RWPE2 (cell line): ENCODE data around the gene AK8.

Experiments used
- ATAC-seq: fragments of 200-7000 bp; cut with Tn5 transposase; 3 replicates; pipeline ENCODE4 v1.9.1; 2021; ENCODE audit warnings: low read depth
- DNase-seq: peaks from one replicate; pipeline ENCODE4 v3.0.0-alpha.2; 2020; ENCODE audit warnings: low spot score
- H3K27ac ChIP-seq: fragments of 450-650 bp; 2 replicates; pipeline ENCODE4 v1.5.1; 2017; ENCODE audit warnings: mild to moderate bottlenecking; ENCODE audit not compliant: poor library complexity, severe bottlenecking
- H3K27me3 ChIP-seq: fragments of 250-450 bp; sonication (Bioruptor Pico); 2 replicates; pipeline ENCODE4 v1.5.1; 2021; ENCODE audit warnings: mild to moderate bottlenecking, moderate library complexity; ENCODE audit not compliant: insufficient read depth, poor library complexity, severe bottlenecking
- H3K36me3 ChIP-seq: fragments of 250-450 bp; sonication (Bioruptor Pico); 2 replicates; pipeline ENCODE4 v1.5.1; 2020; ENCODE audit warnings: low read depth, mild to moderate bottlenecking, moderate library complexity
- H3K4me1 ChIP-seq: fragments of 250-450 bp; sonication (Bioruptor Pico); 2 replicates; pipeline ENCODE4 v1.5.1; 2021; ENCODE audit warnings: mild to moderate bottlenecking, moderate library complexity; ENCODE audit not compliant: insufficient read depth, poor library complexity, severe bottlenecking
- H3K4me3 ChIP-seq: fragments of 250-450 bp; sonication (Bioruptor Pico); 2 replicates; pipeline ENCODE4 v1.5.1; 2021; ENCODE audit warnings: mild to moderate bottlenecking, moderate library complexity; ENCODE audit not compliant: severe bottlenecking
- H3K9me3 ChIP-seq: fragments of 250-450 bp; sonication (Bioruptor Pico); 2 replicates; pipeline ENCODE4 v1.5.1; 2021; ENCODE audit warnings: mild to moderate bottlenecking, moderate library complexity; ENCODE audit not compliant: severe bottlenecking
- TF ChIP-seq, protein P1 (sequence below): fragments of 450-650 bp; IDR thresholded peaks from one replicate; pipeline ENCODE4 v1.5.1; 2017; ENCODE audit warnings: mild to moderate bottlenecking, moderate library complexity; ENCODE audit not compliant: poor library complexity, severe bottlenecking

The AK8 gene

DNA sequence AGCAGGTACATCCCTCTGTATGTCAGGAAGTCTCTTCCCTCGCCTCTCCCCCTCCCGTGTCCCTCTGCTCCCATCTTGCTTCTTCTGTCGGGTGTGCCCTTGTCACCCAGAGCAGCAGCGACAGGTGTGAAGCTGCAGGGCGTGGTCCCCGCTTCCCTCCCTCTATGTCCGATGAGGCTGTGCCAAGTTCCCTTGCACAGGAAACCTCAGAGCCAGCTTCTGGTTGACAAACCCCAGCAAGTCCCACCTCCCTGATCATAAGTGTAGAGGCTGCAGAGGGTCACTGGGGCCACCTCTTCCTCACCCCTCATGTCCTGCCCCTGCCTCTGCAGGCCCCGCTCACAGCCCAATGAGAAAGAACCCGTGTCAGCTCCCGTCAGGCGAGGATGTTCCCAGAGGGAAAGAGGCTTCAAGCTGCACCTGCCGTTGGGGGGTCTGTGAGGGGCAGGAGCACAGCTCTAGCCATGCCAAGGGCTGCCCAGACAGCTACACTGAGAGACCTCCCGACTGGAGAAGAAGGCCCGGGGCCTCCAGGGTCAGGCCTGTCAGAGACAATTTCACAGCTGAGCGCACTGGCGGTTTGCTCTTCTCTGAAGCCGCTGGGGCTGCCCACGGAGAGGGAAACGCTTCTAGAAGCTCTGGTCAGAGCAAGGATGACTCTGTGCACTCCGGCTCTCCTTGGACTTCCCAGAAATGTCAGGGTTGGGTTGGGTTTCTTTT is 73.3 kb downstream of the AK8 start:
- no peaks in the 10 kb centered on the region for H3K27me3 ChIP-seq
- no peak for ATAC-seq
- no peaks in the 10 kb centered on the region for H3K36me3 ChIP-seq
- DNase-seq = no peak
- no peak overlapping the region for H3K27ac ChIP-seq
- no peak overlapping the region for H3K4me3 ChIP-seq
- no peaks in the 10 kb centered on the region for H3K9me3 ChIP-seq
- no peaks in the 10 kb centered on the region for H3K4me1 ChIP-seq
- TF ChIP-seq, protein P1, sequence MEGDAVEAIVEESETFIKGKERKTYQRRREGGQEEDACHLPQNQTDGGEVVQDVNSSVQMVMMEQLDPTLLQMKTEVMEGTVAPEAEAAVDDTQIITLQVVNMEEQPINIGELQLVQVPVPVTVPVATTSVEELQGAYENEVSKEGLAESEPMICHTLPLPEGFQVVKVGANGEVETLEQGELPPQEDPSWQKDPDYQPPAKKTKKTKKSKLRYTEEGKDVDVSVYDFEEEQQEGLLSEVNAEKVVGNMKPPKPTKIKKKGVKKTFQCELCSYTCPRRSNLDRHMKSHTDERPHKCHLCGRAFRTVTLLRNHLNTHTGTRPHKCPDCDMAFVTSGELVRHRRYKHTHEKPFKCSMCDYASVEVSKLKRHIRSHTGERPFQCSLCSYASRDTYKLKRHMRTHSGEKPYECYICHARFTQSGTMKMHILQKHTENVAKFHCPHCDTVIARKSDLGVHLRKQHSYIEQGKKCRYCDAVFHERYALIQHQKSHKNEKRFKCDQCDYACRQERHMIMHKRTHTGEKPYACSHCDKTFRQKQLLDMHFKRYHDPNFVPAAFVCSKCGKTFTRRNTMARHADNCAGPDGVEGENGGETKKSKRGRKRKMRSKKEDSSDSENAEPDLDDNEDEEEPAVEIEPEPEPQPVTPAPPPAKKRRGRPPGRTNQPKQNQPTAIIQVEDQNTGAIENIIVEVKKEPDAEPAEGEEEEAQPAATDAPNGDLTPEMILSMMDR = no peak

DNA sequence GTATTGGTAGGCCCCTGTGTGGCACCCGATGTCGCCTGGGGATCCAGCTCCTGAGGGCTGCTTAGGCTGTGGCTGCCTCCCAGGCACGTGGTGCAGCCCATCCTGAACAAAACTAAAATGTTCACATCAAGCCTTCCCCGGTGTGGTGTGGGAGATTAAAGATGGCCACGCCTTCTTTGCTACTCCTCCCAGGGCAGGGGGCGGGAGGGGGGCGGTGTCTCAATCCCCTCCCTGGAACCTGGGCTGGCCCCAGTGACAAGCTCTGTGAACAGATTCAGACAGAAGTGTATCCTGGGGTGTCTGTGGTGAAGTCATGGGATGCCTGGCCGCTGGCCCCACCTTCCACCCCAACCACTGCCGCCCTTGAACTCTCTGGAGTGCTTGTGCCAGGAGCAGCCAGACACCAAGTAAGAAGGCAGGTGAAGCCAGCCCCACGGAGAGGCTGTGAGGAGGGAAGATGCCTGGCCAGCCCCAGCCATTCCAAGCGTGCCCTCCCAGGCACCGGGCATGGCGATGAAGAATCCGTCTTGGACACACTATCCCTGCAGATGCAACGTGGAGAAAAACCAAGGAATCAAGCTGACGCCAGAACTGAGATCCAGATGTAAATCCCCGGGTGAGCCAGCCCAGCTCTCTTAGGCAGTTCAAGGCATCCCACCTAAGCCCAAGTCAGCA is 75.8 kb downstream of the AK8 start:
- Histone ChIP-seq H3K4me1 (no peaks in the 10 kb centered on the region), H3K27ac (no peak overlapping the region), H3K27me3 (no peaks in the 10 kb centered on the region), H3K36me3 (no peaks in the 10 kb centered on the region), H3K9me3 (no peaks in the 10 kb centered on the region), H3K4me3 (no peak overlapping the region)
- DNase-seq (no peak), ATAC-seq (no peak)
- TF ChIP-seq, protein P1 = no peak

DNA sequence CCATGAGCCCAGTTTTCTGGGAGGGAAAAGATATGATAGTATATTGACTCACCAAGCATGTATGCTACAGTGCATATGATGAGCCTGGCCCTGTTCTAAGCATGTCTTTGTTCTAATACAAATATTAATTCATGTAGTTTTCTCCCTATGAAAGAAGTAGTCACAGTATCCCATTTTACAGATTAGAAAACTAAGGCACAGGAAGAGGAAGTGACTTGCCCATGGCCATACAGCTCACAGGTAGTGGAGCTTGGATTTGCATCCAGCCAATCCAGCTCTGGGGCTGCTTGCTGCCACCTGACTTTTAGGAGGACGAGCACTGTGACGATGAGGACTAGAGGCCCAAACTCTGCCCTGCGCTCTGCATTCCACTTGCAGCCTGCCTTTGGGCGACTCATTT is 76.4 kb downstream of the AK8 start:
- no peaks in the 10 kb centered on the region for H3K9me3 ChIP-seq
- H3K4me3 ChIP-seq = no peak overlapping the region
- no peak overlapping the region for H3K27ac ChIP-seq
- H3K4me1 ChIP-seq = no peaks in the 10 kb centered on the region
- ATAC-seq = no peak
- TF ChIP-seq, protein P1 = no peak
- H3K36me3 ChIP-seq = no peaks in the 10 kb centered on the region
- no peaks in the 10 kb centered on the region for H3K27me3 ChIP-seq
- DNase-seq = no peak

DNA sequence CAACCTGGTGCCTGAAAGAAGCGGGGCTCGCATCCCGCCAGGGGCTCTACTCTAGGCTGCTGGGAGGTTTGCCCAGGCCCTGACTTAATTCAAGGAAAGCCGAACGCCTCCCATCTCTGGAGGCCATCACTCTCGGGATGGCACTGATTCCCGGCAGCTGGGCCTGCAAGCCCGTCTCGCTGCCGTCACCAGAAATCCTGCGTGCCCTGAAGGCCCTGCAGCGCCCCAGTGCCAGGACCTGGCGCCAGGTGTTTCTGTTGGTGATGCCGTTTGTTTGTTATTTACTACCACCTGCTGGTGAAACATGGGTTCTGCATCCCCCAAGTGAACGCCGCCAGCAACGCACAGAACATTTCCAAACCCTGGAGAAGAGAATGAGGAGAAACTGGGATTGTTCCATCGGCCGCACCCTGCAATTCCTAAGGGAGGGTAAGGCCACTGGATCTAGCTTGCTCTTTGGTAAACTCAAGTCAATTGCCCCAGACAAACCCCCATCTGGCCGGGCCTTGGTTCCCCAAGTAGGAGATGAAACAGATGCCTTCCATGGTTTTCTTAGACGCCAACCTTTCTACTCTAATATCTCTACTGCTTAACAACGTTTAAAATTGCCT is 77.9 kb downstream of the AK8 start:
- TF ChIP-seq, protein P1 = peak; percentile 83
- Histone ChIP-seq H3K4me3 (no peak overlapping the region), H3K27ac (no peak overlapping the region), H3K4me1 (no peaks in the 10 kb centered on the region), H3K9me3 (no peaks in the 10 kb centered on the region), H3K36me3 (no peaks in the 10 kb centered on the region), H3K27me3 (no peaks in the 10 kb centered on the region)
- ATAC-seq = peak; percentile 84
- DNase-seq = no peak
